Naive thymus-derived CD4-positive, alpha-beta T cell (primary cell): ENCODE measurements around the gene C11orf21. TPM values are rescaled to one million over a fixed set of nuclear protein-coding genes. Genes with fewer than 3 reads are reported as not detected.

Source experiments
- ATAC-seq: fragments of 150-1000 bp; cut with Tn5 transposase; 2 replicates; pipeline ENCODE4 v1.10.0; 2021; ENCODE audit warnings: mild to moderate bottlenecking, moderate library complexity
- CTCF ChIA-PET: fragments of 350-600 bp; sonication (Branson Sonifier 250); formaldehyde crosslinking; loops from one replicate; lab custom pipeline; 2021; ENCODE audit warnings: antibody characterized with exemption; lab: Charles Lee
- POLR2A ChIA-PET: fragments of 350-600 bp; sonication (Branson Sonifier 250); formaldehyde crosslinking; loops from one replicate; lab custom pipeline; 2021; ENCODE audit warnings: antibody characterized with exemption, inconsistent platforms; lab: Charles Lee
- DNase-seq, 9 donors: peaks; one replicate each; pipeline versions ENCODE4 v3.0.0 to v3.0.0-alpha.2; 2020 to 2022; ENCODE audit warnings: mixed read lengths in 1 of 9
- H3K27ac ChIP-seq: one replicate; pipeline ENCODE4 v1.7.0; 2013; ENCODE audit warnings: mild to moderate bottlenecking, low read depth, low read length, moderate library complexity
- H3K27me3 ChIP-seq, 2 donors: one replicate each; pipeline ENCODE4 v1.7.0; 2013; ENCODE audit warnings: low read length in 2 of 2, mild to moderate bottlenecking in 2 of 2, moderate library complexity in 2 of 2; ENCODE audit not compliant: control insufficient read depth in 2 of 2, insufficient read depth in 2 of 2
- H3K36me3 ChIP-seq, 3 experiments: 1 replicate in 2 of 3; 2 replicates in 1 of 3; pipeline ENCODE4 v1.7.0; 2013; ENCODE audit warnings: low read length in 3 of 3, mild to moderate bottlenecking in 3 of 3, moderate library complexity in 1 of 3; ENCODE audit not compliant: insufficient read depth in 3 of 3, control insufficient read depth in 2 of 3
- H3K4me1 ChIP-seq, 2 donors: one replicate each; pipeline ENCODE4 v1.7.0; 2013; ENCODE audit warnings: low read length in 2 of 2, mild to moderate bottlenecking in 2 of 2, moderate library complexity in 1 of 2; ENCODE audit not compliant: control insufficient read depth in 2 of 2, insufficient read depth in 2 of 2
- H3K4me3 ChIP-seq: 2 replicates; pipeline ENCODE4 v1.7.0; 2013; ENCODE audit warnings: mild to moderate bottlenecking, low read length
- H3K9me3 ChIP-seq, 3 experiments: 1 replicate in 2 of 3; 2 replicates in 1 of 3; pipeline ENCODE4 v1.7.0; 2013; ENCODE audit warnings: low read length in 3 of 3; ENCODE audit not compliant: control insufficient read depth in 2 of 3
- H3K27ac Mint-ChIP-seq, 9 donors: one replicate each; pipeline ENCODE4 v1.8.0; 2020 to 2022; ENCODE audit warnings: mixed read lengths in 9 of 9, mild to moderate bottlenecking in 8 of 9, moderate library complexity in 5 of 9, inconsistent platforms in 2 of 9
- H3K27me3 Mint-ChIP-seq, 5 donors: one replicate each; pipeline ENCODE4 v1.8.0; 2021 to 2022; ENCODE audit warnings: mixed read lengths in 5 of 5, mild to moderate bottlenecking in 1 of 5
- H3K36me3 Mint-ChIP-seq, 5 donors: one replicate each; pipeline ENCODE4 v1.8.0; 2020 to 2022; ENCODE audit warnings: mixed read lengths in 5 of 5, mild to moderate bottlenecking in 3 of 5, inconsistent platforms in 1 of 5
- H3K4me1 Mint-ChIP-seq, 7 donors: one replicate each; pipeline ENCODE4 v1.8.0; 2020 to 2022; ENCODE audit warnings: mixed read lengths in 7 of 7, mild to moderate bottlenecking in 3 of 7, inconsistent platforms in 1 of 7
- H3K4me3 Mint-ChIP-seq, 10 donors: one replicate each; pipeline ENCODE4 v1.8.0; 2020 to 2022; ENCODE audit warnings: mild to moderate bottlenecking in 10 of 10, mixed read lengths in 10 of 10, moderate library complexity in 6 of 10, inconsistent platforms in 2 of 10
- H3K9me3 Mint-ChIP-seq, 11 donors: one replicate each; pipeline ENCODE4 v1.8.0; 2020 to 2022; ENCODE audit warnings: mixed read lengths in 11 of 11, mild to moderate bottlenecking in 4 of 11, inconsistent platforms in 1 of 11, moderate library complexity in 1 of 11
- intact Hi-C, 2 donors: fragments of 100-400 bp; cut with micrococcal nuclease; formaldehyde crosslinking; loops; one replicate each; pipeline ENCODE4 v1.15.1; 2023
- polyA plus RNA-seq, 2 donors: library from polyadenylated mRNA; unstranded; fragments of 300-500 nt; fragmentation: Illumina TruSeq; gene quantifications; one replicate each; pipeline ENCODE4 v1.2.3, GENCODE V29; 2021
- total RNA-seq, 6 experiments: library from RNA in 5 of 6; stranded (reverse) in 5 of 6; gene quantifications; 1 replicate in 5 of 6; 2 replicates in 1 of 6; pipeline ENCODE4 v1.2.3 and lab custom pipeline; 2021 to 2026

C11orf21 gene
- total and polyA plus RNA-seq, 7 experiments from 2014 or later = 10.7 to 153 (median 82.5) TPM

DNA sequence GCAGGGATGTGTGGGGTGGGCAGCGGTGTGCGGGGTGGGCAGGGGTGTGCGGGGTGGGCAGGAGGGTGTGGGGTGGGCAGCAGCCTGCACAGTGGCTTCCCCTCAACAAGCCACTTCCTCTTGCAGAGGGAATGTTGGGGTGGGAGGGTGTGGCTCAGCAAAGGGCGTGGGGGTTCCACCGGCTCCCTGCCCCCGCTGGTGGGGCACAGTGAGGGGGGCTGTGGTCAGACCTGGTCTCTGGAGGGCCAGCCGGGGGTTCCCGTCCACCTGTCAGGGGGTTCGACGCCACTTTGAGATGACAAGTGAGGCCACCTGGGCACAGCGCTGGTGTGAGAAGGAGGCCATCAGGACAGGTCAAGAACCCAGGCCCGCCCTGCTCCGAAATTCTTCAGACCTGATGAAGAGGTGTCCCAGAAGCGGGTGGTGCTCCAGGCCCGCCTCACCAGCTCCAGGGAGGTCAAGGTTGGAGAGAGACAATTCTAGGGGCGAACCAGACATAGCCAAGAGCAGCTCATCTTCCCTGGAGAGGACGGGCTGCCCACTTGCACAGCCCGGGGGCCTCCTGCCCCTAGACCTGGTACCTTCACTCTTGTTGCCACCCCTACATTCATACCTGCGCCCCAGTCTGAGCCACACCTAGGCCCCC lies 1.3 kb downstream of the C11orf21 start:
- ATAC-seq (no peak), DNase-seq (peak in 5 of 9 donors; percentile 17 to 35 (median 24))
- Mint-ChIP-seq H3K27me3 (no peaks in the 10 kb centered on the region), H3K9me3 (no peaks in the 10 kb centered on the region), H3K4me1 (peaks cover 23 to 55% (median 43%) of the 10 kb centered on the region in 7 donors), H3K36me3 (peaks cover 0 to 4% (median 0%) of the 10 kb centered on the region in 5 donors), H3K27ac (peak overlapping the region; percentile 62 to 96 (median 92)), H3K4me3 (peak overlapping the region; percentile 92 to 98 (median 96))
- Histone ChIP-seq H3K27me3 (no peaks in the 10 kb centered on the region), H3K27ac (peak overlapping the region; percentile 81), H3K4me1 (peaks cover 39 to 54% of the 10 kb centered on the region in 2 donors), H3K4me3 (peak overlapping the region; percentile 76), H3K9me3 (no peaks in the 10 kb centered on the region), H3K36me3 (peaks cover 0 to 37% (median 0%) of the 10 kb centered on the region in 3 experiments)
- ChIA-PET CTCF (interaction anchor here (0.6 to 9.0 kb wide), 2 partner anchors 120 to 402 kb away, joined by 3 to 167 read pairs; no protein-coding TSS in a partner anchor), POLR2A (interaction anchor here (1.0 to 4.1 kb wide), 4 partner anchors 76 to 119 kb away, joined by 3 to 27 read pairs (median 12); partner anchors contain the start of gene TSSC4)
- intact Hi-C loops = loop anchor here (5.0 to 10.0 kb wide), 6 partner anchors 167 to 687 kb away; partner anchors contain the start of genes CDKN1C (in 1 of the 2) and CTSD (in 1 of the 2)

DNA sequence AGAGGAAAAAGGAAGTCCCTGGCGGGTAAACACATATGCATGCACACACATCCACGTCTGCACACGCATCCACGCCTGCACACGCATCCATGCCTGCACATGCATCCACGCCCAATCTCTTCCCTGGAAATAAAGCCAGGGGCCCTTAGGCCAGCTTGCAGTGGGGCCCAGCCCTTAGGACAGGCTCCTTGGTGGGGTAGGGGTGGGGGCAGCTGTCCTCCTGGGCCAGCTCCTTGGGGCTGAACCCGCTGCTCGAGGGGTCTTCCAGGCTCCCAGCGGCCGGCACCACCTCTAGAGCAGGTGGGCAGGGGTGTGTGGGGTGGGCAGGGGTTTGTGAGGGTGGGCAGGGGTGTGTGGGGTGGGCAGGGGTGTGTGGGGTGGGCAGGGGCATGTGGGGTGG lies 1.9 kb downstream of the C11orf21 start:
- intact Hi-C loops = loop anchor here (1.0 to 10.0 kb wide), 8 partner anchors 102 to 688 kb away; partner anchors contain the start of genes CDKN1C (in 1 of the 2) and CTSD (in 1 of the 2)

DNA sequence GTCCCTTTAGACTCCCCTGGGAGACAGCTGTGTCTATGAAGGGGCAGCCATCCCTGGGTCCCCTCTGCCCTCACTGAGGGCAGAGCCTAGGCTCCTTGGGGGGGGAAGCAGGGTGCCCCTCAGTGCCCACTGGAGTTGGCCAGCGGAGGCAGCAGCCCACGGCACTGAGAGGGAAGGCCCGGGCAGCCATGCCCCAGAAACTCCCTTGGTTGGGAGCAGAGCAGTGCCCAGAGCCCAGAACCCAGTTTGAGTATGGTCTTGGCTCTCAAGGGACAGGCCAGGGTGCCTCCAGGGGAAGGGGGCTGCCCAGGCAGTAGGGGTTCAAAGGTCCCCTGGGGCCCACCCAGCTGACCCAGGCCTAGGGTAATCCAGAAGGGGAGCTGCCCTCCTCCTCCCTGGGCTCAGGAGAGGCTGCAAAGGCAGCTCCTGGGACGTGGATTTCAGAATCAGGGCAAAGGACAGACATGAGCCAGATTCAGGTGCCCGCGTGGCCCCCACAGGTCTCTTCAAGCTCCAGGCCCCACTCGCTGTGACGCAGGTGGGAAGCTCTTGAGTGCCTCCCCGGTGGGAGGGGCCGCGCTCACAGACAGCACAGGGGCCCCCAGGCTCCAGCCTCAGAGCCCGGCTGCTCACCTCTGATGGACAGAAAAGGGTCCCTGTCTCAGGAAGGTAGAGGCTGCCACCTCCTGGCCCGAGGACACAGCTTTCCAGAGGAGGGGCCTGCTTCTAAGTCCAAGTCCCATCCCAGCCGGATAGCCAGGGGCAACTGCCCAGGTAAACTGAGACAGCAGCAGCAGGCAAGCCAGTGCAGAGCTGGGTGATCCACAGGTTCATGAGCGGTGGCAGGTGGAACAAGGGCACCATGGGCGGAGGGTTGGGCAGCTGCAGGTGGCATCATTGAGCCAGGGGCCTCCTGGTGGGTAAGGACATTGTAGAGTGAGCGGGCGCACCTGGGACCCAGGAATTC lies 2.6 kb downstream of the C11orf21 start:
- H3K9me3 Mint-ChIP-seq = no peaks in the 10 kb centered on the region
- H3K36me3 Mint-ChIP-seq = peaks cover 0 to 4% (median 0%) of the 10 kb centered on the region in 5 donors
- peaks cover 0 to 5% (median 0%) of the 10 kb centered on the region in 5 donors for H3K27me3 Mint-ChIP-seq
- Histone ChIP-seq H3K27ac (peak overlapping the region; percentile 58), H3K27me3 (no peaks in the 10 kb centered on the region), H3K9me3 (no peaks in the 10 kb centered on the region), H3K36me3 (peaks cover 0 to 32% (median 0%) of the 10 kb centered on the region in 3 experiments), H3K4me1 (peaks cover 30 to 44% of the 10 kb centered on the region in 2 donors), H3K4me3 (no peak overlapping the region)
- H3K27ac Mint-ChIP-seq = peak overlapping the region; percentile 63 to 91 (median 79)
- POLR2A ChIA-PET = interaction anchor here (1.3 to 1.8 kb wide), 2 partner anchors 8 to 9 kb away, joined by 4 read pairs; no protein-coding TSS in a partner anchor
- peak overlapping the region; percentile 52 to 98 (median 75) for H3K4me3 Mint-ChIP-seq
- ATAC-seq = no peak
- peaks cover 19 to 51% (median 38%) of the 10 kb centered on the region in 7 donors for H3K4me1 Mint-ChIP-seq
- peak in 2 of 9 donors; percentile 30 to 32 for DNase-seq
- CTCF ChIA-PET = interaction anchor here (9.0 kb wide), 1 partner anchor 121 kb away, joined by 167 read pairs; no protein-coding TSS in a partner anchor
- intact Hi-C loops = loop anchor here (1.0 kb wide), 2 partner anchors 102 to 133 kb away; no protein-coding TSS in a partner anchor

More for the DNA sequence above, 1.9 kb downstream of the C11orf21 start:
- DNase-seq (peak in 1 of 9 donors; percentile 16), ATAC-seq (no peak)
- H3K4me1 ChIP-seq = peaks cover 33 to 48% of the 10 kb centered on the region in 2 donors
- no peaks in the 10 kb centered on the region for H3K9me3 ChIP-seq
- Mint-ChIP-seq H3K36me3 (peaks cover 0 to 4% (median 0%) of the 10 kb centered on the region in 5 donors), H3K4me1 (peaks cover 21 to 50% (median 41%) of the 10 kb centered on the region in 7 donors), H3K9me3 (no peaks in the 10 kb centered on the region), H3K27me3 (peaks cover 0 to 1% (median 0%) of the 10 kb centered on the region in 5 donors), H3K4me3 (peak overlapping the region; percentile 52 to 98 (median 75)), H3K27ac (peak overlapping the region; percentile 63 to 91 (median 79))
- ChIA-PET POLR2A (interaction anchor here (1.3 to 1.8 kb wide), 2 partner anchors 9 to 10 kb away, joined by 4 read pairs; no protein-coding TSS in a partner anchor), CTCF (interaction anchor here (9.0 kb wide), 1 partner anchor 120 kb away, joined by 167 read pairs; no protein-coding TSS in a partner anchor)
- H3K36me3 ChIP-seq = peaks cover 0 to 34% (median 0%) of the 10 kb centered on the region in 3 experiments
- H3K27ac ChIP-seq = peak overlapping the region; percentile 58
- H3K4me3 ChIP-seq = no peak overlapping the region
- H3K27me3 ChIP-seq = no peaks in the 10 kb centered on the region

DNA sequence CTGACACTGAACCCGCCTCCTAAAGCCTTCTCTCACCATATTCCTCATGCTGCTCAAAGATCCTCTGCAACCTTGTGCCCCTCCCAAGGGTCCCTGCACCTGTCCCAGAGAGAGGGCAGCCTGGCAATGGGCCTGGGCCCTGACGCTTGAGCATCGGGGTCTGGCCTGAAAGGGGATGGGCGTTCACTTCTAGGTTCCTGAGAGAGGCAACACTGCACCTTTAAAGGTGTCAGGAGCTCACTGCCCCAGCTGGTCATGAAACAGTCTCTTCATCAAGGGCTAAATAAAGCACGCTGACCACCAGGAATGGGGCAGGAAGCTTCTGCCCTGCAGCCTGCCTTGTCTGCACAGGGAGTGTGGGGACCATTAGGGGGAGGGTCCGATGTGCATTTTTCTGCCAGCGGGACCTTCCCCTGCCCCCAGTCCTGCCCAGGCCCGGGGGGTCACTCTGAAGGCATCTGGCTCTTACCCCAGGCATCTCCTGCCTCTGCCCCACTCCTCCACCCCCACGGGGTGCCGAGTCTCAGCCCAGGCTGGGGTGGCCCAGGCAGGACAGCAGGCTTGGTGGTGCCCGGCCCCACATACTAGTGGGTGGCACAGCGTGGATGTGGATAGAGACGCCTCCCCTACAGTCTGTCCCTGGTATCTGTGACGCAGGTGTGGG lies 3.5 kb downstream of the C11orf21 start:
- Mint-ChIP-seq H3K4me1 (peaks cover 25 to 51% (median 34%) of the 10 kb centered on the region in 7 donors), H3K36me3 (peaks cover 0 to 4% (median 0%) of the 10 kb centered on the region in 5 donors), H3K27me3 (peaks cover 0 to 8% (median 0%) of the 10 kb centered on the region in 5 donors), H3K27ac (peak overlapping the region in 8 of 9 donors; percentile 60 to 89 (median 82)), H3K9me3 (no peaks in the 10 kb centered on the region), H3K4me3 (peak overlapping the region in 4 of 10 donors; percentile 10 to 98 (median 46))
- ChIA-PET POLR2A (interaction anchor here (1.8 kb wide), 1 partner anchor 9 kb away, joined by 4 read pairs; no protein-coding TSS in a partner anchor), CTCF (interaction anchor here (9.0 kb wide), 1 partner anchor 122 kb away, joined by 167 read pairs; no protein-coding TSS in a partner anchor)
- peak overlapping the region; percentile 58 for H3K27ac ChIP-seq
- intact Hi-C loops = no loop called here
- no peaks in the 10 kb centered on the region for H3K27me3 ChIP-seq
- H3K4me1 ChIP-seq = peaks cover 23 to 44% of the 10 kb centered on the region in 2 donors
- no peaks in the 10 kb centered on the region for H3K9me3 ChIP-seq
- peaks cover 0 to 32% (median 0%) of the 10 kb centered on the region in 3 experiments for H3K36me3 ChIP-seq
- no peak overlapping the region for H3K4me3 ChIP-seq
- peak in 1 of 9 donors; percentile 19 for DNase-seq
- ATAC-seq = no peak

DNA sequence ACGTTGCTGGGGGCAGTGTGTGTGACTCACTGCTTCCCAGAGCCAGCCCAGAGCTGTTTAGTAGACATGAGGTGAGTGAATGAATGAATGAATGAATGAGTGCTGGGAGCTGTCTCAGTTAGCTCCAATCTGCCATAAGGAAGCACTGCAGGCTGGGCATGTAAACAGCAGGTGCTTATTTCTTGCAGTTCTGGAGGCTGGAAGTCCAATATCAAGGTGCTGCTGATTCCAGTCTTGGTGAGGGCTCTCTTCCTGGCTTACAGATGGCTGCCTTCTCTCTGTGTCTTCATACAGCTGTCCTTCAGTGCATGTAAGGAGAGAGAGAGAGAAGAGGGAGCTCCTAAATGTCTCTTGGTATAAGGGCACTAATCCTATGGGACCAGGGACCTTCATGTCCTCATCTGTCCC lies 4.1 kb downstream of the C11orf21 start:
- H3K9me3 Mint-ChIP-seq = no peaks in the 10 kb centered on the region
- H3K27me3 Mint-ChIP-seq = peaks cover 0 to 8% (median 0%) of the 10 kb centered on the region in 5 donors
- H3K4me3 Mint-ChIP-seq = peak overlapping the region in 3 of 10 donors; percentile 10 to 69 (median 22)
- no peaks in the 10 kb centered on the region for H3K9me3 ChIP-seq
- ATAC-seq (no peak), DNase-seq (no peak)
- no peaks in the 10 kb centered on the region for H3K27me3 ChIP-seq
- intact Hi-C loops = no loop called here
- no peak overlapping the region for H3K4me3 ChIP-seq
- CTCF ChIA-PET = interaction anchor here (0.9 to 1.4 kb wide), 2 partner anchors 8 to 103 kb away, joined by 3 to 8 read pairs; no protein-coding TSS in a partner anchor
- H3K27ac Mint-ChIP-seq = peak overlapping the region in 8 of 9 donors; percentile 60 to 89 (median 82)
- peaks cover 0 to 32% (median 0%) of the 10 kb centered on the region in 3 experiments for H3K36me3 ChIP-seq
- peak overlapping the region; percentile 58 for H3K27ac ChIP-seq
- H3K4me1 ChIP-seq = peaks cover 17 to 40% of the 10 kb centered on the region in 2 donors
- POLR2A ChIA-PET = interaction anchor here (1.2 kb wide), 1 partner anchor 8 kb away, joined by 8 read pairs; no protein-coding TSS in a partner anchor
- peaks cover 21 to 50% (median 29%) of the 10 kb centered on the region in 7 donors for H3K4me1 Mint-ChIP-seq
- H3K36me3 Mint-ChIP-seq = peaks cover 0 to 4% (median 0%) of the 10 kb centered on the region in 5 donors
